SH-SY5Y (cell line): ENCODE data around the gene TMEM14A.

Experiments
- GATA2 ChIP-seq: IDR thresholded peaks from 2 replicates; pipeline ENCODE4 v1.6.1; 2011; ENCODE audit warnings: mild to moderate bottlenecking, low read depth, low read length
- GATA3 ChIP-seq: IDR thresholded peaks from 2 replicates; pipeline ENCODE4 v1.6.1; 2011; ENCODE audit warnings: low read depth, mild to moderate bottlenecking, low read length, moderate library complexity

GRCh38 chr6:52645976-52646375, 24.9 kb upstream of the TMEM14A start:
- TF ChIP-seq GATA2 (no peak), GATA3 (no peak)
